ENCODE results near the gene LAMA4. TPM values are rescaled to one million over a fixed set of nuclear protein-coding genes. Genes with fewer than 3 reads are reported as not detected.

The LAMA4 gene
- polyA plus RNA-seq, 4 donors, result 83.4 to 109 (median 89.0) TPM

GRCh38 chr6:112155886-112156285, 98.5 kb downstream of the LAMA4 start:
- no peak for DNase-seq (ENCODE audit: low read depth in 4 of 4, low spot score in 2 of 4)

- DNase-seq (ENCODE audit: low read depth in 4 of 4, low spot score in 2 of 4), result no peak
Observed at GRCh38 chr6:112154711-112155110, 99.7 kb downstream of the LAMA4 start.

GRCh38 chr6:112153926-112154607, 100.3 kb downstream of the LAMA4 start:
- DNase-seq (ENCODE audit: low read depth in 4 of 4, low spot score in 2 of 4), result no peak

GRCh38 chr6:112150363-112150762, 104.0 kb downstream of the LAMA4 start:
- no peak for DNase-seq (ENCODE audit: low read depth in 4 of 4, low spot score in 2 of 4)

- DNase-seq (ENCODE audit: low read depth in 4 of 4, low spot score in 2 of 4), result peak in 3 of 4 donors; percentile 18 to 39 (median 38)
Observed at GRCh38 chr6:112149719-112150263, 104.6 kb downstream of the LAMA4 start.

DNA sequence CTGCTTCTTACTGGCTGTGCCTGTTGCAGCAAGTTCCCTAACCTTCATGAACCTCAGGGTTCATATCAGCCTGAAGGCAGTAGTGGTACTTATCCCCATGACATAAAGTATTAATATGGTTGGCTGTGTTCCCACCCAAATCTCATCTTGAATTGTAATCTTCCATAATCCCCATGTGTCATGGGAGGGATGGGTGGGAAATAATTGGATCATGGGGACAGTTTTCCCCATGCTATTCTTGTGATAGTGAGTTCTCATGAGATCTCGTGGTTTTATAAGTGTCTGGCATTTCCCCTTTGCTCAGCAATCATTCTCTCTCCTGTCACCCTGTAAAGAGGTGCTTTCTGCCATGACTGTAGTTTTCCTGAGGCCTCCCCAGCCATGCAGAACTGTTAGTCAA, 105.1 kb downstream of the LAMA4 start:
- no peak for DNase-seq (ENCODE audit: low read depth in 4 of 4, low spot score in 2 of 4)

GRCh38 chr6:112148103-112148502, 106.3 kb downstream of the LAMA4 start:
- DNase-seq (ENCODE audit: low read depth in 4 of 4, low spot score in 2 of 4), result no peak

GRCh38 chr6:112145080-112145573, 109.2 kb downstream of the LAMA4 start:
- DNase-seq (ENCODE audit: low read depth in 4 of 4, low spot score in 2 of 4), result no peak

GRCh38 chr6:112144145-112144926, 110.0 kb downstream of the LAMA4 start:
- DNase-seq (ENCODE audit: low read depth in 4 of 4, low spot score in 2 of 4), result no peak

GRCh38 chr6:112141707-112142106, 112.7 kb downstream of the LAMA4 start:
- DNase-seq (ENCODE audit: low read depth in 4 of 4, low spot score in 2 of 4), result no peak

- DNase-seq (ENCODE audit: low read depth in 4 of 4, low spot score in 2 of 4), result no peak
Observed at GRCh38 chr6:112139052-112139451, 115.3 kb downstream of the LAMA4 start.

GRCh38 chr6:112130878-112131277, 123.5 kb downstream of the LAMA4 start:
- DNase-seq (ENCODE audit: low read depth in 4 of 4, low spot score in 2 of 4), result no peak

DNA sequence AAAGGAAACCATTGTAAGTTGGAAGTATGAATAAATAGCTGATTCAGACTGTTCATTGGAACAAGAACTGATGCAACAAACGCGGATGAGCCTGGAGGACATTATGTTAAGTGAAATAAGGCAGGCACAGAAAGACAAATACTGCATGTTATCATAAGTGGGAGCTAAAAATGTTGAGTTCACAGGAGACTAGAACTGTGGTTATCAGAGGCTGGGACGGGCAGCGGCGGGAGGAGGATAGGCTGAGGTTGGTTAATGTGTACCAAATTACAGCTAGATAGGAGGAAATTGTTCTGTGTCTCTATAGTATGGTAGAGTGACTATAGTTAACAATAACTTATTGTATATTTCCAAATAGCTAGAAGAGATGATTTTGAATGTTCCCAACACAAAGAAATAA, 126.2 kb downstream of the LAMA4 start:
- DNase-seq (ENCODE audit: low read depth in 4 of 4, low spot score in 2 of 4), result no peak

DNA sequence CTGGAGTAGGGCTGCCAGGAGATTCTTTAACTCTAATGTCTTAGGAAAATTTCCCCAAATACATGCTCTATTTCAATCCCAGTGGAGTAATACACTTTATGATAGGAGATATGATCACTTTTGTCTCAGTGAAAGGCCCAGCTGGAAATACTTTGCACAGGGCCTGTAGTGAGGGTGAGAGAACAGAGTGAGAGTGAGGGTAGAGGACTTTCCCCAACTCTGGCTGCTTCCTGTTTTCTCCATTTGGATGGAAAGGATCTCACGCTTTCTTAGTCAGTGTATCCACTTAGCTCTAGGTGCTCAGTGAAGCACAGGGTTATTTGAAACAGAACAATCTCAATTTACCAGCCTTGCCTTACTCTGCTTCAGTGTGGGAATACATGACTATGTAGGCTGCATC, 130.4 kb downstream of the LAMA4 start:
- DNase-seq (ENCODE audit: low read depth in 4 of 4, low spot score in 2 of 4), result no peak

DNA sequence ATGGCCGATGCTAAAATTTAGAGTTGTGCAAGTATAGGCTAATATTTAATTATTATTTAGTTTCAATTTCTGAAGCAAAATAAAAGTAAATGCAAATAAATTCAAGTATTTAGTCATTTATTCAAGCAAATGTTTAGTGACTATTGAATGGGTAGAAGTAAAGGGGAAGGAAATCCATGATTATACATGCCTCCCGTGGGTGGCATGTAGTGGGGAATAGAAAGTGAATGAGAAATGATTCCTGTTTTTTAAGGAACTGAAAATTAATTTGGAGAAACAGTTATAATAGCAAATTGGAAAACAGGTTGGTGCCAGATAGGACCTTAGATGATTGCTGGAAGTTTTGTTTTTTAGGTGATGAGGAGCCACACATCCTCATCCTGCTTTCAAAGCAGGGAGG, 131.6 kb downstream of the LAMA4 start:
- DNase-seq (ENCODE audit: low read depth in 4 of 4, low spot score in 2 of 4), result no peak

DNA sequence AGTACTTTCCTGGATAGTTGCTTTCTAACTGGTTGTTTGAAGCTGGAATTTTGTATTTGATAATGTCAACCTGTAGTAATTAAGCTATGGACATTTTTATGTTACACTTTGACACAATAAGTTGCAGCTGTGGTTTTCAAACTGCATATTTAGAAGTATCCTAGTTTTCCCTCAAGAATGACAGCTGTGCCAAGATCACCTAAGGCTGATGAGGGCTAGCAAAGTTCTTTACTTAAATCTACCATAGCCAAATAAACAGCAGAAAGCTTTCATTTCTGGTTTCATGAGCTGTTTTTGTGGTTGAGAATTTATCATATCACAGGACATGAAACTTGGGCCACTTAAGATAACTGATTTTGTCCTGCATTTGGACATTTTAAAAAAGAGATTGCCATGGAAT, 136.3 kb downstream of the LAMA4 start:
- DNase-seq (ENCODE audit: low read depth in 4 of 4, low spot score in 2 of 4), result no peak

DNA sequence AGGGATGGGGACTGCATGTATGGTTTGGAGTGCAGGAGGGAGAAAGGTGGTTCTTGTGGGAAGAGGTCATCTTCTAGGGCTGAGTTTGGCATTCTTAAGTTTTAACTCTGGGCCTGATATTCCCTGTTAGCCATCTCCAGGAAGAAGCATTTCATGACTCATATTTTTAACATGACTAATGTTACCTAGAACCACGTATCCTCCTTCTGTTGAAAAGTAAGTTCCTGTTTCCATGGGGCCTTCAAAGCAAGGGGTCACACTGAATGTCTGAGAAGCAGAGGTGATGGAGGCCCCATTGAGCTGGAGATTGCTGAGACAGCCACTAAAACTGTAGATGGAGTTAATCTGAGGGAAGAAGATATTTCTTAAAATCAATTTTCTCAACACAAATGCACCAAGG, 136.8 kb downstream of the LAMA4 start:
- DNase-seq (ENCODE audit: low read depth in 4 of 4, low spot score in 2 of 4), result no peak

- no peak for DNase-seq (ENCODE audit: low read depth in 4 of 4, low spot score in 2 of 4)
Observed at GRCh38 chr6:112116221-112116620, 138.1 kb downstream of the LAMA4 start.

GRCh38 chr6:112114577-112115223, 139.7 kb downstream of the LAMA4 start:
- DNase-seq (ENCODE audit: low read depth in 4 of 4, low spot score in 2 of 4), result no peak

- DNase-seq (ENCODE audit: low read depth in 4 of 4, low spot score in 2 of 4), result no peak
Observed at GRCh38 chr6:112113918-112114317, 140.4 kb downstream of the LAMA4 start.

GRCh38 chr6:112113431-112113830, 140.9 kb downstream of the LAMA4 start:
- DNase-seq (ENCODE audit: low read depth in 4 of 4, low spot score in 2 of 4), result no peak
